Measurements from ENCODE around the gene NPPA.
"Not testable (repeated sequence)": the region's sequence is repeated elsewhere in the genome, so short reads cannot be mapped to it uniquely, and the experiment has no call there.

Gene NPPA

DNA sequence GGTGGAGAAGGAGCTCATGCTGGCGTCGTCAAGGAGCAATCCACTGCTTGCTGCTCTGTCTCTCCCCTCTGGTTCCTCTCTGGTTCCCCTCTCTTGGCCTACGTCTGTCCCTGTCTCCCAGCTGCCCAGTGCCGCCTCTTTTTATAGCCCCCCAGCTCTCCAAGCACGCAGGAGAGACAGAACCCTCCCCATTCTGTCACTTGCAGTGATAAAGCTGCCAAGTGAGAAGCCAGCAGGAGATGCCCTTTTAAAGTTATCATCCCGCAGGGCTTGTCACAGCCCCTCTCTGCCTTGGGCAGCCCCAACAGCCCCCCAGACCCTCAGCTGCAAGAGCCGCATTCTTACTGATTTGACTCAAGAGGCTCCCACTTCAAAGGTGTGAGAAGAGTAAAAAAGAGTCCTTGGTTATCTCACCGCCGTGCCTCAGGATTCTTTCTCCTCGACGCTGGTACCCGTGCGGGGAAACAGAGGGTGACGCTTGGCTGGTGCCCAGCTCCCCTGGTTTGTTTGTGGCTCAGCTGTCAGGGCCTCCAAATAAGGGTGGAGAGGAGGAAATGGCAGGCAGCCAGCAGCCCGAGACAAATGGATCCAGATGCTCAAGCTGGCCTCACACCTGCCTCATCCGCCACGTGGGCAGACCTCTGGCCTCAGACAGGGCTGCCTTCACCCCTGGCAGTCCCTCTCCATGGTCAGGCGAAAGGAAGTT lies at the start of gene NPPA:
Gene NPPA, minus strand, starts transcription at position 117 of the 706 bp plus-strand sequence. Its CDS starts 99 bp downstream, at position 18.
- peak; percentile 99 for DNase-seq

DNA sequence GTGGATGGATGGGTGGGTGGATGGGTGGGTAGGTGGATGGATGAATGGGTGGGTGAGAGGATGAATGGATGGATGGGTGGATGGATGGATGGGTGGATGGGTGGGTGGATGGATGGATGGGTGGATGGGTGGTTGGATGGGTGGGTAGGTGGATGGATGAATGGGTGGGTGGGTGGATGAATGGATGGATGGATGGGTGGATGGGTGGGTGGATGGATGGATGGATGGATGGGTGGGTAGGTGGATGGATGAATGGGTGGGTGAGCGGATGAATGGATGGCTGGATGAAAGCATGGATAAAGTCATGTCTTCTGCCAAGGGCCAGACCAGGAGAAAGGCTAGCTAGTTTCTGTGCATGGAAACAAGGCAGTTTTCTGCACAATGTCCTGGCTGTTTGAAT lies 46.9 kb upstream of the NPPA start:
- DNase-seq = not testable (repeated sequence)

DNA sequence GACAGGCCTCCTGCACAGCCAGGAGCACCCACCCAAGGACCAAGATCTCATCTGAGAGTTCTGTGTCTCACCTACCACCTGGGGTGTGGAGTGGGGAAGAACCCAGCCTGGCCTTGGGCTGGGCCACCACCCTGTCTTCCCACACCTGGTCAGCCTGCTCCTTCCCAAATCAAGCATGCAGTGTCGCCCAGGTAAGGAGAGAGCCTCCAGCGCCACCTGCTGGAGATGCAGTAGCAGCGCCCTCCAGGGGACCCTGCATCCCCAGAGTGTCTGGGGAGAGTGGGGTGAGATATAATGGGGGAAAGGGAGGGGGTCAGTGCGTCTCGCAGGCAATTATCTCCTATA lies 46.3 kb upstream of the NPPA start:
- peak; percentile 54 for DNase-seq

DNA sequence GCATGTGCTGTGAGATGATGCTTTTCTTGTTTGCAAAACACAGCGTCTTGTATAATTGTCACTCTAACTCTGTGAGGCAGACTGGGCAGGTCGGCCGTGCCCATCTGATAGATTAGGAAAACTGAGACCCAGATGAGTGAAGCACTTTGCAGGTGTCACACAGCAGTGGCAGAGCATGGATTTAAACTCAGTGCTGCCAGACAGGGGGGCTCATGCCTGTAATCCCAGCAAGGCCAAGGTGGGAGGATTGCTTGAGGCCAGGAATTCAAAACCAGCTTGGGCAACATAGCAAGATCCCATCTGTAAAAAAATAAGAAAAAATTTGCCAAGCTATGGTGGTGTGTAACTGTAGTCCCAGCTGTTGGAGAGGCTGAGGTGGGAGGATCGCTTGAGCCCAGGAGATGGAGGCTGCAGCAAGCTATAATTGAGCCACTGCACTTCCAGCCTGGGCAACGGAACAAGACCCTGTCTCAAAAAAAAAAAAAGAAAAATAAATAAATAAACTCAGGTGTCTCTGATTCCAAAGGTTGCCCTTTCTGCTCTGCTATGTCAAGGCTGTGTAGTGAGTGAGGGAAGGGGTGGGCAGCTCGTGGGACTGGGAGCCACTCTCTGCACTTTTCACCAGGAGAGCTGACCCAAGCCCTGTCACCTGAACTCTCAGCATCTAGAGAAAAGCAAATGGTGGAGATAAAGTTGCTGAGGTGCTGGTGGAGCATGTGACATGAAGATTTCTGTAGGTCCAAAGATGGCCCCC lies 44.0 kb upstream of the NPPA start:
- DNase-seq = no peak

DNA sequence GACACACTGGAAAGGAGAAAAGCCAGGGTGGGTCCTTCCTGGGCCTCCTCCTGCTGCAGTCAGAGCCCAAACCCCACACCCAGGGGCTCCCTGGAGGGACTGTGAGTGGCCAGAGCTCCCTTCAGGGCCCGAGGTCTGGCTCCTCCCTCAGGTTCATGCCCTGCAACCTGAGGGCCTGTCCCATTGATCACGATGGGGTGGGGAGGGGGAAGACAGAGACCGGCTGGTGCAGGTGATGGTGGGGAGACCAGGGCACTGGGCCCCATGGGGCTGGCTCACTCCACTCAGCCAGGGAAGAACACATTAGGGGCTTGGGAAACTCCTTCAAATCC lies 41.3 kb upstream of the NPPA start:
- no peak for DNase-seq

DNA sequence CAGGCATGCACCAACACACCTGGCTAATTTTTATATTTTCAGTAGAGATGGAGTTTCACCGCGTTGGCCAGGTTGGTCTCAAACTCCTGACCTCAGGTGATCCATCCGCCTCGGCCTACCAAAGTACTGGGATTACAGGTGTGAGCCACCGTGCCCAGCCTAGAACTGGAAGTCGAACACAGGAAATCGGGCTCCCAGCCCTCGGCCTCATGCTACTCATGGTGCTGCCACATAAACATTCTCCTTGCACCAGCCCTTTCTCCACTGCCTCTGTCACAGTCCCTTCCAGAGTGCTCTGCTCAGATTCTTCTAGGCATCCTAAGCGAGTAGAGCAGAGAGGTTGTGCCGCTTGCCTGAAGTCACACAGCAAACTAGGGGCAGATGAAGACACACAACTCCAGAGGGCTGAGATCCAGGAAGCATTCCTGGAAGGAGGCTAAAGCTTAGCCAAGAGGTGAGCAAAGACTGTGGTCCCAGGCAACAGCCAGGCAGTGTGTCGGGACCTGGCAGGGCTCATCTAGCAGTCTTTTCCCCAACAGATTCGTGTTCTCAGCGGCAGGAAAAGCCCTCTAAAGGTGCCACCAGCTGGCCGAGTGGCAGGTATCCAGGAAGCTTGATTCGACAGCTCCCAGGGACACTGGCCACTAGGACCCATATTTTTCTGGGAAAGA lies 40.8 kb upstream of the NPPA start:
- no peak for DNase-seq

DNA sequence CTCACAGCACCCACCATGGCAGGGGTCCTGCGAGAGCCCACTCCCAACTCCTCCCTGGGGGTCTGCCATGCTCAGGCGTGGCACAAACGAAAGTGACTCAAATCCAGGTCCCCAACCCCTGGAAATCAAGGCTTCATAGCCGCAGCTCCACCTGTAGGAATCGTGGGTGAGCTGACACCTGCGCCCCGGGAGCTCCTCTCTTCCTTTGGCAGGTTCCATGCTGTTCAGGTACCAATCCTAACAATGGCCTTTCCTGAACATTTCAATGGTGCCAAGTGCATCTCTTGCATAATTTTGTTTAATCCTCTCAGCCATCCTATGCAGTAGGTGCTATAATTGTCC lies 40.1 kb upstream of the NPPA start:
- no peak for DNase-seq

DNA sequence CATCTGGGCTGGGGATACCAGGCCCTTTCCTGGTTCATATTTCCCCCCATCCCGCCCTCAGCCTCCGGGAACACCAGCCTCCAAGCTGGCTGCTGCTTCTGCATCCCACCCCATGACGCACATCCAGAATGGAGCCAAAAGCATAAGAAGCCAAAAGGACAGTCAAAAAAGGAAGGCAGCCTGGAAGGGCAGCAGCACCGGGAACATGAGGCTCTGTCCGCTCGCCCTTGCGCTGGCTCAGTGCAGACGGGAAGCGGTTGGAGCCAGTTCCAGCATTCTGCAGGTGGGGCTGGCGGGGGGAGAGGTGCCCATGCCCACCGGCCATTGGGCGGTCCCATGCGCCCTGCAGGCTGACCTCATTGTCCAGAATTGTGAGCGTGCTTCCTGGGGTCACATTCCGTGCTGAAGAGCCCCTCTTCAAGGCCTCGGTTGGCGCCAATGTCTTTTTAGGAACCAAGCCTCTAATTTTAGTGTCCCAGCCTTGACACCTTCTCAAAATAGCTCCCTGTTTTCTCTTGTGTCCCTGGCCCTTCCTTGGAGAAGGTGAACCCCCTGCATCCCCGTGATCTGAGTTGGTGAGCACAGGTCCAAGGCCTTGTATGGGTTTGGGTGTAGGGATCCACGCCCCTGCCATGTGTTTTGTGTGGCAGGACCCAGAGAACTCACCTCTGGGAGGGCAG lies 39.5 kb upstream of the NPPA start:
- no peak for DNase-seq

DNA sequence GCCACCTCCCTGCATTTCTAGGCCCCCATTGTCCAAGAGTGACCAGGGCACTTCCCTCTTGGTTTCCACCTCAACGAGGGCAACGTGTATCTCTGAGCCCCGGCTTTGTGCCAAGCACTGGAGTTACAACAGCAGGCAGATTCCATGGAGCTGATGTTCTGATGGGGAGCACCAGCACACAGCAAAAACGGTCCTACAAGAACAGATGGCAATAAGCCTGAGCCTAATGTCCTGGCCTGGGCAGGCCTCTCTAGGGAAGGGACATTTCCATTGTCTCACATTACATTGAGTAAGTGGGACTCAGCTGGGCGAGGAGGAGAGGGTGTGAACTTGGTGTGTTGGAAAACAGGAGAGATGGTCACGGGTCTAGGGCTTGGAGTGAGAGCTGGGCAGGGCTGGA lies 38.3 kb upstream of the NPPA start:
- DNase-seq = no peak

DNA sequence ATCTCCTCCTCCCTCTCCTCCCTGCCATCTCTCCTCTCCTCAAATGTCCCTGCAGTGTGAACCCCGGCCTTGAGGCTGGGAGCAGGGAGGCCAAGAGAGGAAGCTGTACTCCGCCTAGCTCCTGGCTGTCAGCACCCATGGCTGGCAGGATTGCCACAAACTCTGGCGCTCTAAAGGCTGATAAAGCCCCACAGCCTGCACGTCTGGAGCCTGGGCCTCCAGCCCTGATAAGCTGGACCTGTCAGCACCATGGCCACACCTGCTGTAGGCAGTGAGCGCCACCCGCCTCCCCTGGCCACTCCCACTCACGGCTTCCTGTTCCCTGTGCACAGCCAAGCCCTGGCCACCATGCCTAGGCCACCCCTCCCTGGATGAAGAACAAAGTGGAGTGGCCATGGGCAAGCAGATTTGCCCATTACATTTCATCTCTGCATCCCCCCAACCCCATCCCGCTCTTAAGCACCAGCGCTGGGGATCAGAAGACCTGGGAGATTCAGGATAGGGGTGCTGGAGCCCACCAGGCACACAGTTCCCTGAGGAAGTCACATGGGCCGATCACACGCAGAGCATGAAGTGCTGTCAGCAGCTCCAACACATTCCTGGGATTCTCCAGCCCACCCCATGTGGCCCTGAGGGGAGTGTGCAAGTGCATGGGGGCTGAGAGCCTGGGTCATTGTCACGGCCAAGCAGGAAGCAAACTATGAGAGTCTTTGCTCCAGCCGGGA lies 35.4 kb upstream of the NPPA start:
- no peak for DNase-seq

DNA sequence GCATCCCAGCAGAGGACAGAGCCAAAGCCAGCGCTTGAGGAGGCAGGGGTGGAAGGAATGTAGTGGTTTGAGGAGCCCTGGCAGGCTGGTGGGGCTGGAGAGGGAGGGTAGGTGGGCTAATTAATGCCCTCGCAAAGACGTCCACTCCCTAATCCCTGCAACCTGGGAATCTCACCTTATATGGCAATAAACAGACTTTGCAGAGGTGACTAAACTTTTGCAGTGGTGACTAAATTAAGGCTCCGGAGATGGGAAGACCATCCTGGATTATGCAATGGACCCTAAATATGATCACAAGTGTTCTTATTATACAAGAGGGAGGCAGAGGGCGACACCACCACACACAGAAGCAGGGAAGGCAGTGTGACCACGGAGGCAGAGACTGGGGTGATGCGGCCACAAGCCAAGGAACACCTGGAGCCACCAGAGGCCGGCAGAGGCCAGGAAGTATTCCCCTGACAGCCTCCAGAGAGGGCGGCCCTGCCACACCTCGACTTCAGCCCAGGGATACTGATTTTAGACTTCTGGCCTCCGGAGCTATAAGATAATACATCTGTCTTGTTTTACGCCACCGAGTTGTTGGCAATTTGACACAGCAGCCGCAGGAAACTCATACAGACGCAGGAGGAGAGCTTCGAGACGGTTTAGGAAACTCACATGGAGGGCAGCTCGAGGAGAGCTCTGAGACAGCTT lies 34.3 kb upstream of the NPPA start:
- no peak for DNase-seq

DNA sequence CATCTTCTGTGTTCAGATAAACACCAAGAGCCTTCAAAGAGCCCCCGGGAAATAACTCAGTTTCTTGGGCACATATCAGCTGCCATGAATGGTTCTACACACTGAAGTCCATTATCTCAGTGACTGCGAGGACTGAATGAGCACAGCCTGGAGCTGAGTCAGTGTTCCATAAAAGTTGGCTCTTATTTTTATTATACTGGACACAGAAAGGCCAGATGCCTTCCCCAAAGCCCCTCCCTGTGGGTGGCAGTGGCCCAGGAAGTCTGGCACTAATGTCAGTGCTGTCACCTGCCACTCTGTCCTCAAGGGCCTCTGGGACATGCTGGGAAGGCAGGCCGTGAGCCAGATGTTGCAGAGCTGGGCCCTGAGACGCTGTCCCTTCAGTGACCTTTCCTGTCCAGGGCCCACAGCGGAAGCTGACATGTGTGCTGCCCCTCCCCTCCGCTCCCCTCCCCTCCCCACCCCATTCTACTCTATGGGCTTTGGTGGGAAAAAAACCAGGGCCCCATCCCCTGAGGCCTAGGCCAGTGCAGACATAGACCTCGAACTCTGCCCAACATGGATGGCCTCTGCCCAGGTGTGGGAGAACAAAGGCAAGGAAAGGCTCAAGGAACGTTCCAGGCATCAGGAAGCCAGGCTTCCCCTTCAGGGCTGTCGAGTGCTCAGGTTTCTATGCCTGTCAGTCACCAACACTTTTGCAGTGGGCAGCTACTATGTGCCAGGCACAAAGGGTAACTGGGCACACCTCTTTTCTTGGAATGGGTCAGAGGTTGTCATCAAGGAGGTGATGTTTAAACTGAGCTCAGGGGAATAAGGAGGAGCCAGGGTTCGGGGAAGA lies 33.5 kb upstream of the NPPA start:
- peak; percentile 84 for DNase-seq

DNA sequence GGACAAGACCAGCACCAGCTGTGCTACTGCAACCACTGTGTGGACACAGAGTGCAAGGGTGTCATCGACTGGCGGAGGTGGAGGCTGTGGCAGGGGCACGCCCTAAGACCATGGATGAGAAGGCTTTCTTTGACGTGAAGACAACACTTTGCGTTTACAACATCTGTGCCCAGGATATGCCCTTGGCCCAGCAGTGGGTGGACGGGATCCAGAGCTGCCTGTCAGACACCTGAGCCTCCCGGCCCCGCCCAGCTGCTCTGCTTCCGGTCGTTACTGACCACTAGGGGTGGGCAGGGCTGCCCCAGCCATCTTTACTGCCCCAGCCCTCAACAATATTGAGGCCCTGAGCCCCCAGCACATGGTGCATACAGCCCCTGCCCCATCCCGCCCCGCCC lies 32.6 kb upstream of the NPPA start:
- DNase-seq = no peak

DNA sequence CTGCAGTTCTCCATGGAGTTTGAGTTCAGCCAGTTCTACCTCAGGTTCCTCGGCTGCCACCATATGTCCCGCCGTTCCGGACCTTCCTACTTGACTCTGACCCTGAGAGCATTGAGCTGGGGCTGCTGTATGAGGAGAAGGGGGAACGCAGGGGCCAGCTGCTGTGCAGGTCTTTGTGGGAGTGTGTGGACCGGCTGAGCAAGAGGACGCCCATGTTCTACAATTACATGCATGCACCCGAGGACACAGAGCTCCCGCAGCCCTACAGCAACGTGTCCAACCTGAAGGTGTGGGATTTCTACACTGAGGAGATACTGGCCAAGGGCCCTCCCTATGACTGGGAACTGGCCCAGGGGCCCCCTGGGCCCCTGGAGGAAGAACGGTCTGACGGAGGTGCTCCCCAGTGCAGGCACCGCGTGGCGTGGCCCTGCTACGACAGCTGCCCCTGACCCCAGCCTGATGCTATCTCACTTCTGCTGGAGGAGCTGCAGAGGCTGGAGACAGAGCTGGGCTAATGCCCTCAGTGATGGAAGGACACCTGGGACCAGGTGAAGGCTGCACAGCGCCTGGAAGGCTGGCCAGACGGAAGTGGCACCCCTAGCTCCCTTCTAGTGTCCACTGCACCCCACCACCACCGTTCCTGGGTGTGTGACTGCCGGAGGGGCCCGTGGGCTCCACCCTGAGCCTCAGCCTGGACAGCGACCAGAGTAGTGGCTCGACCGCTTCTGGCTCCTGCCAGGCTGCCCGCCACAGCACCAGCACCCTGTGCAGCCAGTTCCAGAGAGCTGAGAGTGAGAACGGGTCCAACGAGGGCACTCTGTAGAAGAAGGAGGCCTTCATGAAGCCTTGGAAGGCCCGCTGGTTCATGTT lies 32.0 kb upstream of the NPPA start:
- no peak for DNase-seq

DNA sequence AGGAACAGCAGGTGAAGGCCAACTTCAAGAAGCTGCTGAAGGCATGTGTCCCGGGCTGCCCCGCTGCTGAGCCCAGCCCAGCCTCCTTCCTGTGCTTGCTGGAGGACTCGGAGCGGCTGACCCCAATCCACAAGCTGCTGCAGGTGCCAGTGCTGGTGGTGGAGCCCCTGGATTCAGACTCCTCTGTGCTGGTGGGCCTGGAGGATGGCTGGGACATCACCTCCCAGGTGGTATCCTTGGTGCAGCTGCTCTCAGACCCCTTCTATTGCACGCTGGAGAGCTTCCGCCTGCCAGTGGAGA lies 31.3 kb upstream of the NPPA start:
- no peak for DNase-seq

DNA sequence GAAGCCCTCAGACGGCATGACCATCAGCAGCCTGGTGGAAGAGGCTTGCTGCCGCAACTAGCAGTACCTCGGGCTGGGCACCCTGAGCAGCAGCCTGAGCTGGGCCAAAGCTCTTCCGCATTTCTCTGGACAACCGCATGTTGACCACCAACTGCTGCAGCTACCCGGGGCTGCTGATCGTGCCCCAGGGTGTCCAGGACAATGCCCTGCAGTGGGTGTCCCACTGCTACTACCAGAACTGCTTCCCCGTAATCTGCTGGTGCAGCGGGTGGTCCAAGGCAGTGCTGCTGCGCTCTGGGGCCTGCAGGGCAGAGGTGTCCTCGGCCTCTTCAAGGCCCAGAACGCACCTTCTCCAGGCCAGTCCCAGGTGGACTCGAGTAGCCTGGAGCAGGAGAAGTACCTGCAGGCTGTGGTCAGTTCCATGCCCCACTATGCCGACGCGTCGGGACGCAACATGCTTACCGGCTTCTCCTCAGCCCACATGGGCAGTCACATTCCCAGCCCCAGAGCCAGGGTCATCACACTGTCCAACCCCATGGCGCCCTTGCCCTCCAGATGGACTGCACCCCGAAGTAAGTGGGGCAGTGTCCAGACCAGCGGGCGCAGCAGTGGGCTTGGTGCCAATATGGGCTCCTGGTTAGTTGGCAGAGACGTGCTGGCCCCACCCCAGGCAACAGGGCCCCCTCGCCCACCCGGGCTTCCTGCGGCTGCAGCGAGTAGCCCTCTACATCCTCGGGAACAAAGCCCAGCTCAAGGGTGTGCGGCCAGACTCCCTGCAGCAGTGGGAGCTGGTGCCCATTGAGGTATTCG lies 30.7 kb upstream of the NPPA start:
- DNase-seq = no peak

DNA sequence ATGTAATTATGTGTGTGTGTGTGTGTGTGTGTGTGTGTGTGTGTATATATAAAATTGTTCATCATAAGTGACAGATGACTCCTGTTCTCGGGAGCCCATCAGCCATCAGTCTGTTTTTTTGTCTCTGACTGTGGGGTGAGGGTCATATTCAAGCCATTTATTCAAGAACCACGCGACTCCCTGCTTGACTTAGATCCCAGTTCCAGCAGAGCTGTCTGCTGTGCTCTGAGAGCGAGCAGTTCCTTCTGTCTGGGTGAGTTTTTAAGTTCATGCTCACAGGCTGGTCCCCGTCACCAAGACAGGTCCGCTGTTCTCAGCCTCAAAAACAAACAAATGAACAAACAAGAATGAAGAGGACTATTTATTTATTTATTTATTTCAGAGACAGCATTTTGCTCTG lies 29.5 kb upstream of the NPPA start:
- DNase-seq = no peak

DNA sequence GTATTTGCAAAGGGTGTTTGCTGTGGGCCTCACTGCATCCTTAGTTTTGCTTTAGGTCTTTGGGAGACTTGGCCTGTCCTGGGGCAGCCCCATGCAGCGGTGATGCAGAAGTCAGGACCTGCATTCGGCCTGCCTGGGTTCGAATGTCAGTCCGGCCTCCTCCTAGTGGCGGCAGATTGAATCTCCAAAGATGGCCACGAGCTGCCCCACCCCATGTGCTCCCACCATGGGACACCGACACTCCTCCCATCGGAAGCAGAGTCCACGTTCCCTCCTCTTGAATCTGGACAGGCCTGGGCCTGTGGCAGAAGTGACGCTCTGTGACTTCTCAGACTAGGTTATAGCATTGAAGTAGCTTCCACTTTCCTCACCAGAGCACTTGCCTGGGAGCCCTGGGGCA lies 27.5 kb upstream of the NPPA start:
- DNase-seq = no peak

DNA sequence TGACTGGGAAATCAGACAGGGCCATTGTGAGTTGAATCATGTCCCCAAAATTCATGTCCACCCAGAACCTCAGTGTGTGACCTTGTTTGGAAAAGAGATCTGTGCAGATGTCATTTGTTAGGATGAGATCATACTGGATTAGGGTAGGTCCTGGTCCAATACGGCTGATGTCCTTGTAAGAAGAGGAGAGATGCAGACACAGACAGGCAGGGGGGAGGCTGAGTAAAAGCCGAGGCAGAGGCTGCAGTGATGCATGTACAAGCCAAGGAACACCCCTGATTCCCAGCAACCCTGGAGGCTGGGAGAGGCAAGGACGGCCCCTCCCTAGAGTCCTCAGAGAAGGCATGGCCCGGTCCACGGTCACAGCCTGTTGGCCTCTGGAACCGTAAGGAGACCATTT lies 27.0 kb upstream of the NPPA start:
- no peak for DNase-seq

DNA sequence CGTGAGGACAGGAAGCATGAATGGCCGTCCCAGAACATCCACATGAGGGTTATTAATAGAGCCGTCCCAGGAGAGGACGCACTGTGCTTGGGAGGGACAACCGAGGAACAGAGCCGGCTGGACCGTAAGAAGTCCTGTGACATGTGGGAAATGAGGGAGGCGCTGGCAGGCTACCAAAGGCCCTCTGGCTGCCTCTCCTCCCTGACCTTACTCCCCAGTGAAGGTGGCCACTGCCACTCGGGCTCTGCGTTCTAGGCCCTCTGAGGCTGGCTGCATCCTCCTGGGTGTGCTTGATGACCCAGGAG lies 26.6 kb upstream of the NPPA start:
- no peak for DNase-seq

Data from NCI-H1092 treated with DMSO at 0.1 percent for 48 hours (cell line).